H9 (cell line): ENCODE data around the gene FNIP1. TPM values are rescaled to one million over a fixed set of nuclear protein-coding genes. Genes with fewer than 3 reads are reported as not detected.

Source experiments
- DNase-seq: peaks from one replicate; pipeline ENCODE4 v3.0.0-alpha.2; 2017
- H2AFZ ChIP-seq: one replicate; pipeline ENCODE4 v1.6.1; 2013; ENCODE audit warnings: mild to moderate bottlenecking, low read length, control low read depth, moderate library complexity
- H2AK5ac ChIP-seq: 2 replicates; pipeline ENCODE4 v1.6.1; 2013; ENCODE audit warnings: low read length, control low read depth, mixed read lengths; ENCODE audit not compliant: insufficient read length
- H2BK120ac ChIP-seq: one replicate; pipeline ENCODE4 v1.6.1; 2013; ENCODE audit warnings: low read depth, mild to moderate bottlenecking, low read length, control low read depth, inconsistent platforms; ENCODE audit not compliant: poor library complexity, severe bottlenecking
- H2BK12ac ChIP-seq: 2 replicates; pipeline ENCODE4 v1.6.1; 2013; ENCODE audit warnings: low read length, control low read depth, mixed read lengths, low read depth; ENCODE audit not compliant: insufficient read length
- H2BK15ac ChIP-seq: 2 replicates; pipeline ENCODE4 v1.6.1; 2013; ENCODE audit warnings: low read depth, low read length, control low read depth
- H2BK20ac ChIP-seq: one replicate; pipeline ENCODE4 v1.6.1; 2013; ENCODE audit warnings: low read depth, mild to moderate bottlenecking, low read length, control low read depth, inconsistent platforms; ENCODE audit not compliant: poor library complexity, severe bottlenecking
- H2BK5ac ChIP-seq: 2 replicates; pipeline ENCODE4 v1.6.1; 2013; ENCODE audit warnings: low read length, control low read depth, mixed read lengths; ENCODE audit not compliant: insufficient read length
- H3K14ac ChIP-seq: 2 replicates; pipeline ENCODE4 v1.6.1; 2013; ENCODE audit warnings: low read length, control low read depth; ENCODE audit not compliant: insufficient read depth
- H3K18ac ChIP-seq: 2 replicates; pipeline ENCODE4 v1.6.1; 2013; ENCODE audit warnings: low read depth, mild to moderate bottlenecking, mixed read lengths, low read length, control low read depth; ENCODE audit not compliant: insufficient read length
- H3K23ac ChIP-seq: 2 replicates; pipeline ENCODE4 v1.6.1; 2013; ENCODE audit warnings: low read length, control low read depth, mixed read lengths, low read depth; ENCODE audit not compliant: insufficient read length
- H3K23me2 ChIP-seq: 2 replicates; pipeline ENCODE4 v1.6.1; 2013; ENCODE audit warnings: low read depth, mild to moderate bottlenecking, mixed read lengths, low read length, control low read depth; ENCODE audit not compliant: insufficient read length, poor library complexity, severe bottlenecking
- H3K27ac ChIP-seq: 2 replicates; pipeline ENCODE4 v1.5.1; 2013; ENCODE audit warnings: low read length, control low read depth, mixed read lengths, low read depth; ENCODE audit not compliant: insufficient read length
- H3K27me3 ChIP-seq: 2 replicates; pipeline ENCODE4 v1.6.1; 2013; ENCODE audit warnings: low read length, control low read depth, inconsistent platforms; ENCODE audit not compliant: insufficient read depth
- H3K4ac ChIP-seq: 2 replicates; pipeline ENCODE4 v1.6.1; 2013; ENCODE audit warnings: low read depth, mild to moderate bottlenecking, control low read depth, inconsistent platforms, low read length, moderate library complexity
- H3K4me1 ChIP-seq: 2 replicates; pipeline ENCODE4 v1.6.1; 2013; ENCODE audit warnings: low read length, control low read depth, inconsistent platforms; ENCODE audit not compliant: insufficient read depth
- H3K4me2 ChIP-seq: 2 replicates; pipeline ENCODE4 v1.6.1; 2013; ENCODE audit warnings: low read length, control low read depth, mixed read lengths; ENCODE audit not compliant: insufficient read length, insufficient read depth
- H3K56ac ChIP-seq: 2 replicates; pipeline ENCODE4 v1.6.1; 2013; ENCODE audit warnings: low read depth, mild to moderate bottlenecking, mixed read lengths, low read length, control low read depth; ENCODE audit not compliant: insufficient read length
- H3K79me1 ChIP-seq: 2 replicates; pipeline ENCODE4 v1.6.1; 2013; ENCODE audit warnings: low read depth, mild to moderate bottlenecking, moderate library complexity, low read length, control low read depth, inconsistent platforms; ENCODE audit not compliant: insufficient read depth, poor library complexity, severe bottlenecking
- H3K79me2 ChIP-seq: 2 replicates; pipeline ENCODE4 v1.6.1; 2013; ENCODE audit warnings: low read length, control low read depth, inconsistent platforms; ENCODE audit not compliant: insufficient read depth
- H3K9ac ChIP-seq: 2 replicates; pipeline ENCODE4 v1.6.1; 2013; ENCODE audit warnings: low read length, control low read depth, mixed read lengths; ENCODE audit not compliant: insufficient read length; ENCODE audit errors: extremely low read depth
- H3K9me3 ChIP-seq: one replicate; pipeline ENCODE4 v1.6.1; 2013; ENCODE audit warnings: low read depth, low read length, inconsistent platforms; ENCODE audit not compliant: control insufficient read depth
- H3T11ph ChIP-seq: one replicate; pipeline ENCODE4 v1.6.1; 2013; ENCODE audit warnings: mild to moderate bottlenecking, low read length, control low read depth, inconsistent platforms
- H4K20me1 ChIP-seq: one replicate; pipeline ENCODE4 v1.6.1; 2013; ENCODE audit not compliant: control insufficient read depth, insufficient read length, insufficient read depth
- H4K5ac ChIP-seq: 2 replicates; pipeline ENCODE4 v1.6.1; 2013; ENCODE audit warnings: low read depth, mild to moderate bottlenecking, mixed read lengths, low read length, control low read depth; ENCODE audit not compliant: insufficient read length
- H4K8ac ChIP-seq: replicated peaks from 2 replicates; pipeline ENCODE4 v1.6.1; 2013; ENCODE audit warnings: low read length, control low read depth, mixed read lengths, low read depth; ENCODE audit not compliant: insufficient read length
- H4K91ac ChIP-seq: 2 replicates; pipeline ENCODE4 v1.6.1; 2013; ENCODE audit warnings: low read depth, mild to moderate bottlenecking, moderate library complexity, mixed read lengths, low read length, control low read depth; ENCODE audit not compliant: insufficient read length
- H3K27ac Mint-ChIP-seq, 3 experiments: 2 replicates in 2 of 3; 3 replicates in 1 of 3; pipeline ENCODE4 v1.8.0; 2020 to 2021; ENCODE audit warnings: mixed read lengths in 3 of 3, mild to moderate bottlenecking in 1 of 3, moderate library complexity in 1 of 3
- H3K27me3 Mint-ChIP-seq: 2 replicates; pipeline ENCODE4 v1.8.0; 2021; ENCODE audit warnings: low read depth, mild to moderate bottlenecking, moderate library complexity, mixed read lengths
- H3K36me3 Mint-ChIP-seq, 3 experiments: 2 replicates in 2 of 3; 3 replicates in 1 of 3; pipeline ENCODE4 v1.8.0; 2020 to 2021; ENCODE audit warnings: low read depth in 3 of 3, mixed read lengths in 3 of 3; ENCODE audit not compliant: insufficient read depth in 1 of 3
- H3K4me1 Mint-ChIP-seq, 2 experiments: 2 replicates each; pipeline ENCODE4 v1.8.0; 2020; ENCODE audit warnings: mixed read lengths in 2 of 2
- H3K4me3 Mint-ChIP-seq, 2 experiments: 2 replicates in 1 of 2; 3 replicates in 1 of 2; pipeline ENCODE4 v1.8.0; 2020 to 2021; ENCODE audit warnings: mild to moderate bottlenecking in 2 of 2, mixed read lengths in 2 of 2, moderate library complexity in 1 of 2
- H3K9me3 Mint-ChIP-seq, 2 experiments: 2 replicates in 1 of 2; 3 replicates in 1 of 2; pipeline ENCODE4 v1.8.0; 2020; ENCODE audit warnings: mild to moderate bottlenecking in 2 of 2, mixed read lengths in 2 of 2, moderate library complexity in 1 of 2
- CTCF ChIP-seq: fragments of 200-600 bp; sonication (generic); conservative IDR thresholded peaks from 3 replicates; pipeline ENCODE4 v1.8.0; 2021; ENCODE audit warnings: antibody characterized with exemption, mild to moderate bottlenecking
- WGBS: extraction: QIAGEN DNeasy Blood & Tissue Kit; methylation state at CpG from one replicate; pipeline ENCODE4 v1.1.7; 2013; ENCODE audit warnings: missing lambda C conversion rate, low lambda C conversion rate, mixed read lengths; ENCODE audit not compliant: insufficient read length; ENCODE audit errors: extremely low coverage; 5-methylcytosine and 5-hydroxymethylcytosine counted together
- total RNA-seq: library from RNA; stranded (reverse); gene quantifications from 2 replicates; pipeline ENCODE4 v1.2.1, GENCODE V29; 2021

The FNIP1 gene
- total RNA-seq, 1 experiment from 2014 or later = 13.4 TPM

DNA sequence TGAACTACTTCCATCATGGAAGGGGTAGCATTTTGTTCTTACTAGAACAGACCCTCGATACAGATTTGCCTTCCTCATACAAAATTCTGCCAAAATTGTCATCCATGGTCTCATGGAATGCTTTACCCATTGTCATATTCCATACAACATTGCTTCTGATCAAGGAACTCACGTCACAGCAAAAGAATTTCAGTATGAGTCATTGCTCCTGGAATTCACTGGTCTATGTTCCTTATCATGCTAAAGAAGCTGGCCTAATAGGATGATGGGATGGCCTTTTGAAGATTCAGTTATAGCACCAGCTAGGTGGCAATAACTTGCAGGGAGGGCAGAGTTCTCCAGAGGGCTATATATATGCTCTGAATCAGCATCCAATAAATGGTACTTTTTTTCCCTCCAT lies 18.2 kb upstream of the FNIP1 start:
- H3K27me3 Mint-ChIP-seq = no peaks in the 10 kb centered on the region
- Histone ChIP-seq H3K79me2 (no peaks in the 10 kb centered on the region), H4K91ac (no peak overlapping the region), H2AFZ (no peak overlapping the region), H2BK5ac (no peak overlapping the region), H4K5ac (no peak overlapping the region), H3K14ac (no peak overlapping the region), H4K8ac (no peak overlapping the region), H2AK5ac (no peak overlapping the region), H3K27ac (no peak overlapping the region), H3K9me3 (no peaks in the 10 kb centered on the region), H3K4me2 (no peak overlapping the region), H3K23ac (no peak overlapping the region), H2BK120ac (no peak overlapping the region), H3K79me1 (no peaks in the 10 kb centered on the region), H3K18ac (no peak overlapping the region), H4K20me1 (no peaks in the 10 kb centered on the region), H3T11ph (no peak overlapping the region), H3K27me3 (no peaks in the 10 kb centered on the region), H3K4me1 (peaks cover 6% of the 10 kb centered on the region; the same call in 1 of the 2 replicates), H3K56ac (no peak overlapping the region), H2BK20ac (no peak overlapping the region), H2BK15ac (no peak overlapping the region), H2BK12ac (no peak overlapping the region), H3K23me2 (no peaks in the 10 kb centered on the region), H3K9ac (no peak overlapping the region), H3K4ac (no peak overlapping the region)
- no CpG with 5 or more reads among the region's 2 CpGs for WGBS
- H3K36me3 Mint-ChIP-seq = no peaks in the 10 kb centered on the region
- no peak overlapping the region; a peak in 1 of 7 replicates for H3K27ac Mint-ChIP-seq
- H3K4me3 Mint-ChIP-seq = no peak overlapping the region
- no peak for TF ChIP-seq CTCF
- no peak for DNase-seq
- peaks cover 0 to 8% of the 10 kb centered on the region in 2 experiments; a peak in 2 of 4 replicates for H3K4me1 Mint-ChIP-seq
- no peaks in the 10 kb centered on the region for H3K9me3 Mint-ChIP-seq
